ENCODE measurements around the gene ADIPOR2. TPM values are rescaled to one million over a fixed set of nuclear protein-coding genes. Genes with fewer than 3 reads are reported as not detected.

ADIPOR2 gene
- total RNA-seq, 2 experiments from 2014 or later = 31.1 to 34.8 TPM

GRCh38 chr12:1747609-1748008 is 56.7 kb downstream of the ADIPOR2 start:
- intact Hi-C loops (cut with micrococcal nuclease) = no loop called here
- Mint-ChIP-seq H3K4me3 (no peak overlapping the region), H3K4me1 (ENCODE audit: low read depth) (peaks cover 2% of the 10 kb centered on the region), H3K27ac (no peak overlapping the region), H3K27me3 (ENCODE audit: low read depth) (no peaks in the 10 kb centered on the region), H3K36me3 (ENCODE audit: low read depth) (peaks cover 44% of the 10 kb centered on the region), H3K9me3 (peaks cover 21% of the 10 kb centered on the region)
- DNase-seq = no peak
- CTCF ChIA-PET = no interaction called here

- DNase-seq = no peak
- intact Hi-C loops (cut with micrococcal nuclease) = no loop called here
- Mint-ChIP-seq H3K27ac (no peak overlapping the region), H3K27me3 (ENCODE audit: low read depth) (no peaks in the 10 kb centered on the region), H3K9me3 (peaks cover 21% of the 10 kb centered on the region), H3K4me1 (ENCODE audit: low read depth) (peaks cover 5% of the 10 kb centered on the region), H3K4me3 (no peak overlapping the region), H3K36me3 (ENCODE audit: low read depth) (peaks cover 41% of the 10 kb centered on the region)
- CTCF ChIA-PET = interaction anchor here (0.6 kb wide), 2 partner anchors 30 to 671 kb away, joined by 3 read pairs; no protein-coding TSS in a partner anchor
Measured at GRCh38 chr12:1749019-1749418, 58.1 kb downstream of the ADIPOR2 start.

GRCh38 chr12:1750300-1750699 is 59.4 kb downstream of the ADIPOR2 start:
- CTCF ChIA-PET = no interaction called here
- no peak overlapping the region for H3K4me3 Mint-ChIP-seq
- no peaks in the 10 kb centered on the region for H3K27me3 Mint-ChIP-seq (ENCODE audit: low read depth)
- no peak for DNase-seq
- intact Hi-C loops (cut with micrococcal nuclease) = no loop called here
- peaks cover 38% of the 10 kb centered on the region for H3K36me3 Mint-ChIP-seq (ENCODE audit: low read depth)
- H3K9me3 Mint-ChIP-seq = peaks cover 21% of the 10 kb centered on the region
- H3K4me1 Mint-ChIP-seq (ENCODE audit: low read depth) = peaks cover 5% of the 10 kb centered on the region
- H3K27ac Mint-ChIP-seq = no peak overlapping the region

GRCh38 chr12:1758376-1758775 is 67.5 kb downstream of the ADIPOR2 start:
- Mint-ChIP-seq H3K27me3 (ENCODE audit: low read depth) (no peaks in the 10 kb centered on the region), H3K36me3 (ENCODE audit: low read depth) (peaks cover 28% of the 10 kb centered on the region), H3K9me3 (no peaks in the 10 kb centered on the region), H3K27ac (no peak overlapping the region), H3K4me3 (no peak overlapping the region), H3K4me1 (ENCODE audit: low read depth) (peaks cover 6% of the 10 kb centered on the region)
- CTCF ChIA-PET = interaction anchor here (0.5 to 0.9 kb wide), 3 partner anchors 26 to 138 kb away, joined by 3 read pairs; no protein-coding TSS in a partner anchor
- DNase-seq = no peak
- intact Hi-C loops (cut with micrococcal nuclease) = no loop called here

- H3K27me3 Mint-ChIP-seq (ENCODE audit: low read depth) = no peaks in the 10 kb centered on the region
- CTCF ChIA-PET = no interaction called here
- peaks cover 6% of the 10 kb centered on the region for H3K4me1 Mint-ChIP-seq (ENCODE audit: low read depth)
- H3K4me3 Mint-ChIP-seq = no peak overlapping the region
- H3K9me3 Mint-ChIP-seq = no peaks in the 10 kb centered on the region
- no peak overlapping the region for H3K27ac Mint-ChIP-seq
- intact Hi-C loops (cut with micrococcal nuclease) = no loop called here
- peaks cover 28% of the 10 kb centered on the region for H3K36me3 Mint-ChIP-seq (ENCODE audit: low read depth)
- DNase-seq = no peak
Measured at GRCh38 chr12:1758887-1759286, 68.0 kb downstream of the ADIPOR2 start.

GRCh38 chr12:1760566-1761382 is 69.9 kb downstream of the ADIPOR2 start:
- Mint-ChIP-seq H3K36me3 (ENCODE audit: low read depth) (peaks cover 24% of the 10 kb centered on the region), H3K27me3 (ENCODE audit: low read depth) (no peaks in the 10 kb centered on the region), H3K4me1 (ENCODE audit: low read depth) (peaks cover 8% of the 10 kb centered on the region), H3K9me3 (no peaks in the 10 kb centered on the region), H3K4me3 (no peak overlapping the region), H3K27ac (no peak overlapping the region)
- CTCF ChIA-PET = interaction anchor here (0.9 to 1.7 kb wide), 2 partner anchors 12 to 30 kb away, joined by 4 to 7 read pairs; no protein-coding TSS in a partner anchor
- no peak for DNase-seq
- intact Hi-C loops (cut with micrococcal nuclease) = no loop called here

- Mint-ChIP-seq H3K27me3 (ENCODE audit: low read depth) (no peaks in the 10 kb centered on the region), H3K36me3 (ENCODE audit: low read depth) (peaks cover 19% of the 10 kb centered on the region), H3K27ac (no peak overlapping the region), H3K4me1 (ENCODE audit: low read depth) (peaks cover 10% of the 10 kb centered on the region), H3K4me3 (no peak overlapping the region), H3K9me3 (no peaks in the 10 kb centered on the region)
- DNase-seq = no peak
- CTCF ChIA-PET = interaction anchor here (1.7 kb wide), 1 partner anchor 29 kb away, joined by 7 read pairs; no protein-coding TSS in a partner anchor
- intact Hi-C loops (cut with micrococcal nuclease) = no loop called here
Measured at GRCh38 chr12:1761857-1762256, 71.0 kb downstream of the ADIPOR2 start.

- H3K36me3 Mint-ChIP-seq (ENCODE audit: low read depth) = peaks cover 14% of the 10 kb centered on the region
- CTCF ChIA-PET = no interaction called here
- H3K9me3 Mint-ChIP-seq = no peaks in the 10 kb centered on the region
Measured at GRCh38 chr12:1763153-1763552, 72.3 kb downstream of the ADIPOR2 start.

GRCh38 chr12:1766110-1766509 is 75.2 kb downstream of the ADIPOR2 start:
- H3K9me3 Mint-ChIP-seq = no peaks in the 10 kb centered on the region
- CTCF ChIA-PET = interaction anchor here (1.8 kb wide), 1 partner anchor 25 kb away, joined by 4 read pairs; no protein-coding TSS in a partner anchor
- no peaks in the 10 kb centered on the region for H3K27me3 Mint-ChIP-seq (ENCODE audit: low read depth)
- no peak overlapping the region for H3K27ac Mint-ChIP-seq
- H3K36me3 Mint-ChIP-seq (ENCODE audit: low read depth) = peaks cover 4% of the 10 kb centered on the region
- intact Hi-C loops (cut with micrococcal nuclease) = no loop called here
- no peak for DNase-seq
- H3K4me1 Mint-ChIP-seq (ENCODE audit: low read depth) = peaks cover 4% of the 10 kb centered on the region
- no peak overlapping the region for H3K4me3 Mint-ChIP-seq

More at GRCh38 chr12:1763153-1763552, 72.3 kb downstream of the ADIPOR2 start:
- no peak for DNase-seq
- intact Hi-C loops (cut with micrococcal nuclease) = no loop called here
- Mint-ChIP-seq H3K4me3 (no peak overlapping the region), H3K27ac (no peak overlapping the region), H3K27me3 (ENCODE audit: low read depth) (no peaks in the 10 kb centered on the region), H3K4me1 (ENCODE audit: low read depth) (peaks cover 10% of the 10 kb centered on the region)

- intact Hi-C loops (cut with micrococcal nuclease) = no loop called here
- H3K4me1 Mint-ChIP-seq (ENCODE audit: low read depth) = peaks cover 7% of the 10 kb centered on the region
- H3K36me3 Mint-ChIP-seq (ENCODE audit: low read depth) = peaks cover 3% of the 10 kb centered on the region
Measured at GRCh38 chr12:1767407-1768090, 76.7 kb downstream of the ADIPOR2 start.

GRCh38 chr12:1768615-1769014 is 77.7 kb downstream of the ADIPOR2 start:
- peaks cover 7% of the 10 kb centered on the region for H3K4me1 Mint-ChIP-seq (ENCODE audit: low read depth)
- no peaks in the 10 kb centered on the region for H3K27me3 Mint-ChIP-seq (ENCODE audit: low read depth)
- H3K36me3 Mint-ChIP-seq (ENCODE audit: low read depth) = peaks cover 8% of the 10 kb centered on the region
- no peak overlapping the region for H3K27ac Mint-ChIP-seq
- intact Hi-C loops (cut with micrococcal nuclease) = no loop called here
- H3K9me3 Mint-ChIP-seq = no peaks in the 10 kb centered on the region
- no peak overlapping the region for H3K4me3 Mint-ChIP-seq
- CTCF ChIA-PET = interaction anchor here (0.6 kb wide), 1 partner anchor 116 kb away, joined by 5 read pairs; no protein-coding TSS in a partner anchor
- DNase-seq = no peak

More at GRCh38 chr12:1767407-1768090, 76.7 kb downstream of the ADIPOR2 start:
- Mint-ChIP-seq H3K4me3 (no peak overlapping the region), H3K9me3 (no peaks in the 10 kb centered on the region), H3K27me3 (ENCODE audit: low read depth) (no peaks in the 10 kb centered on the region), H3K27ac (no peak overlapping the region)
- no peak for DNase-seq
- CTCF ChIA-PET = interaction anchor here (0.8 to 1.8 kb wide), 2 partner anchors 24 to 26 kb away, joined by 3 to 4 read pairs; no protein-coding TSS in a partner anchor

- CTCF ChIA-PET = interaction anchor here (1.0 to 1.3 kb wide), 3 partner anchors 21 to 170 kb away, joined by 3 to 5 read pairs (median 4); no protein-coding TSS in a partner anchor
Measured at GRCh38 chr12:1769809-1770494, 79.1 kb downstream of the ADIPOR2 start.

More at GRCh38 chr12:1769809-1770494, 79.1 kb downstream of the ADIPOR2 start:
- peaks cover 5% of the 10 kb centered on the region for H3K4me1 Mint-ChIP-seq (ENCODE audit: low read depth)
- DNase-seq = no peak
- H3K9me3 Mint-ChIP-seq = no peaks in the 10 kb centered on the region
- no peaks in the 10 kb centered on the region for H3K27me3 Mint-ChIP-seq (ENCODE audit: low read depth)
- intact Hi-C loops (cut with micrococcal nuclease) = no loop called here
- H3K4me3 Mint-ChIP-seq = no peak overlapping the region
- H3K27ac Mint-ChIP-seq = no peak overlapping the region
- peaks cover 8% of the 10 kb centered on the region for H3K36me3 Mint-ChIP-seq (ENCODE audit: low read depth)
